Endothelial cell of umbilical vein (primary cell): ENCODE measurements around the gene NEB.

Experiments
- POLR2A ChIP-seq: IDR thresholded peaks from 2 replicates; pipeline ENCODE4 v1.6.1; 2012; ENCODE audit warnings: low read depth, mild to moderate bottlenecking, control low read depth, low read length
- POLR2AphosphoS5 ChIP-seq: IDR thresholded peaks from 2 replicates; pipeline ENCODE4 v1.6.1; 2012; ENCODE audit warnings: low read depth, mild to moderate bottlenecking, control low read depth, low read length, moderate library complexity; ENCODE audit not compliant: insufficient read depth
- TF ChIP-seq, protein P1 (sequence below), 2 donors: IDR thresholded peaks; 1 replicate in 1 of 2; 2 replicates in 1 of 2; pipeline ENCODE4 v1.5.1; 2011; ENCODE audit warnings: low read length in 2 of 2, mild to moderate bottlenecking in 2 of 2, moderate library complexity in 2 of 2, control low read depth in 1 of 2, inconsistent platforms in 1 of 2, low read depth in 1 of 2; ENCODE audit not compliant: insufficient read depth in 1 of 2; ENCODE audit errors: extremely low read depth in 1 of 2

- TF ChIP-seq POLR2A (no peak), POLR2AphosphoS5 (no peak)
- TF ChIP-seq, protein P1, sequence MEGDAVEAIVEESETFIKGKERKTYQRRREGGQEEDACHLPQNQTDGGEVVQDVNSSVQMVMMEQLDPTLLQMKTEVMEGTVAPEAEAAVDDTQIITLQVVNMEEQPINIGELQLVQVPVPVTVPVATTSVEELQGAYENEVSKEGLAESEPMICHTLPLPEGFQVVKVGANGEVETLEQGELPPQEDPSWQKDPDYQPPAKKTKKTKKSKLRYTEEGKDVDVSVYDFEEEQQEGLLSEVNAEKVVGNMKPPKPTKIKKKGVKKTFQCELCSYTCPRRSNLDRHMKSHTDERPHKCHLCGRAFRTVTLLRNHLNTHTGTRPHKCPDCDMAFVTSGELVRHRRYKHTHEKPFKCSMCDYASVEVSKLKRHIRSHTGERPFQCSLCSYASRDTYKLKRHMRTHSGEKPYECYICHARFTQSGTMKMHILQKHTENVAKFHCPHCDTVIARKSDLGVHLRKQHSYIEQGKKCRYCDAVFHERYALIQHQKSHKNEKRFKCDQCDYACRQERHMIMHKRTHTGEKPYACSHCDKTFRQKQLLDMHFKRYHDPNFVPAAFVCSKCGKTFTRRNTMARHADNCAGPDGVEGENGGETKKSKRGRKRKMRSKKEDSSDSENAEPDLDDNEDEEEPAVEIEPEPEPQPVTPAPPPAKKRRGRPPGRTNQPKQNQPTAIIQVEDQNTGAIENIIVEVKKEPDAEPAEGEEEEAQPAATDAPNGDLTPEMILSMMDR (IDR thresholded peaks at IDR 0.05; ENCODE audit: extremely low read depth in 1 of 2, insufficient read depth in 1 of 2, low read depth in 1 of 2, low read length in 2 of 2) = no peak
Measured at GRCh38 chr2:151623631-151624030, 110.6 kb downstream of the NEB start.
